HG02678 (cell line): ENCODE results near the gene CHD6.

Experiments used
- ATAC-seq: cut with Tn5 transposase; IDR thresholded peaks from one replicate; pipeline ENCODE4 v1.9.1; 2021; ENCODE audit warnings: mild to moderate bottlenecking, moderate library complexity; ENCODE audit not compliant: unreplicated experiment

CHD6 gene

DNA sequence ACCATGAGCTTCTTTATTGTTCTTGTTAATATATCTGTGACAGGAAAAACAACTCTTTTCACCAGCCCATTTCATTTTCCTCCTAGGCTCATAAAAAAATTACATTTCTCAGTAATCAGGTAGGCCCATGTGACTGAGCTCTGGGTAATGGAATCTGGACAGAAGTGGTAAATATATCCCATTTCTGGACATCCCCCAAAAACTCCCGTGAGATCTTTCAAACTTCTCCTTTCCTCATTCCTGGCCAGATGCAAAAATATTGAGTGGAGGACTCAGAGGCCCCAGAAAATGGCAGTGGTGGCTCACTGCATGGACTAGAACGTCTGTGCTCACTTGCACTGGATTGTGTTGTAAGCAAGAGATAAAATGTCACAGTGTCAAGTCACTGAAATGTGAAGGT is 3.8 kb upstream of the CHD6 start:
- no peak for ATAC-seq

DNA sequence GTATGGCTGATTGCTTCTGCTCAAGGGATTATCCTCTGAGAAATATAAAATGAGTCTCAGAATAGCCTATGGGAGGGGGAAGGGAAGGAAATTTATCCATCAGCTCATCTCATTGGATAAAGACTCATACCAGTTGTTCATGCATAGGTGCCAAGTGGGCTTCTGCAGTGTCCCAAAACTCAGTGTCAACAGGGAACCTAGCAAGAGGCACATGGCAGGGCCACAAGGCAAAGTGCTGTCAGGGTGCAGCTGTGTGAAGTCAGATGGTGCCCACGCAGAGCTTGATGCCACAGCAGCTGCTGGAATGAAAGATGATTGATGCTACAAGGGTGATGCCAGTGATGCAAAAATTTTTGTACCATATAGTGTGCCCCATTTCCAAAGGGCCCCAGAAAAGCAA is 3.2 kb upstream of the CHD6 start:
- no peak for ATAC-seq

DNA sequence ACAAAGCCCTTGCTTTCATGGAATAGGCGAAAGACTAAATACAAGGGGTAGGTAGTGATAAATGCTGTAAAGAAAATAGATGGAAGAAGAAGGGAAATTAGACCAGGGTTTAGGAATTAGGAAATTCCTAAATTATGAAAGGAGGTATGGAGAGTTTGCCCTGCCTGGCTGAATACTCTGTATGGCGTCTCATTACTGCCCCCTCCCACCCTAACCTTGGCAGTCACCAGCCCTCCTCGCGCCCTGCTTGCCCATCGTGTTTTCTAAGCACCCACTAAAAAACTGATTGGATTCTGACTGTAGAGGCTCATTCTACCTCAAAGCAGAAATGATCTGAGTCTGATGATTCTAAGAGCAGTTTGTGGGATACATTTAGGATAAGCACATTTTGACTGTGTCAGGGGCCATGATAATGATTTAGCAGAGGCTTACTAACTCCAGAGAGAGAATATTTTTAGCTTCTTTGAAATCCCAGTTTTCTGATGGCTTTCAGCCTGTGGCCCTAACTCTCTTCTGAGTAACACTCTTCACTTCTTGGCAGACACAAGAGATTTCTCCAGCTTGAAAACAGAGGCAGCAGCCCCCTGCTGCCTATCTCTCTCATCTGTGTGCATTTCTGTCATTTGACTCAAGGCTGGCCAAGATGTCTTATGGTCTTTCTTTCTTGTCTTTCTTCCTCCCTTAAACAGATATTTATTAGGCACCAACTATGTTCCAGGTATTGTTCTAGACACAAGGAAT is 1.4 kb upstream of the CHD6 start:
- ATAC-seq, result no peak

DNA sequence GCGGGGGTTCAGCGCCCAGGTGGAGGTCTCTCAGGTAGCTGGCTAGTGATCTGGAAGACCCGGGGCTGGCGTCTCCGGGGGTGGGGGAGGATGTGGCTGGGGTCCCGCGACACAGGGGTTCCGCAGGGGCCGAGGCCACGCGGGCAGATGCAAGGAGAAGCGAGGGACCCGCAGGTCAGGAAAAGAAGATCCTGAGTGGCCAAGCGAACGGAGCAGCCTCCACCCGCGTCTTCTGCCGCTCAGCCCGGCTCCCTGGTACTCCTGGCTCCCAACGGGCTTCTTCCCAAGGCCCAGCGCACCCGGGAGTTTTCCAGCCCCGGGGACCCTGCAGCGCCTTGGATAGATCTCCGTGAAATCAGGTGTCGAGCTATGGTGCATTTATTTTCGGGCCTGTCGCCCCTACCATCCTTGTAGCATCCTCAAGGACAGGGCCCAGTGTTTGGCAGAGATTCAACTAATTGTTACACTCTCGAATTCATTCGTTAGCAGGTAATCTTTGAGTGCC is 682 bp upstream of the CHD6 start:
- no peak for ATAC-seq

DNA sequence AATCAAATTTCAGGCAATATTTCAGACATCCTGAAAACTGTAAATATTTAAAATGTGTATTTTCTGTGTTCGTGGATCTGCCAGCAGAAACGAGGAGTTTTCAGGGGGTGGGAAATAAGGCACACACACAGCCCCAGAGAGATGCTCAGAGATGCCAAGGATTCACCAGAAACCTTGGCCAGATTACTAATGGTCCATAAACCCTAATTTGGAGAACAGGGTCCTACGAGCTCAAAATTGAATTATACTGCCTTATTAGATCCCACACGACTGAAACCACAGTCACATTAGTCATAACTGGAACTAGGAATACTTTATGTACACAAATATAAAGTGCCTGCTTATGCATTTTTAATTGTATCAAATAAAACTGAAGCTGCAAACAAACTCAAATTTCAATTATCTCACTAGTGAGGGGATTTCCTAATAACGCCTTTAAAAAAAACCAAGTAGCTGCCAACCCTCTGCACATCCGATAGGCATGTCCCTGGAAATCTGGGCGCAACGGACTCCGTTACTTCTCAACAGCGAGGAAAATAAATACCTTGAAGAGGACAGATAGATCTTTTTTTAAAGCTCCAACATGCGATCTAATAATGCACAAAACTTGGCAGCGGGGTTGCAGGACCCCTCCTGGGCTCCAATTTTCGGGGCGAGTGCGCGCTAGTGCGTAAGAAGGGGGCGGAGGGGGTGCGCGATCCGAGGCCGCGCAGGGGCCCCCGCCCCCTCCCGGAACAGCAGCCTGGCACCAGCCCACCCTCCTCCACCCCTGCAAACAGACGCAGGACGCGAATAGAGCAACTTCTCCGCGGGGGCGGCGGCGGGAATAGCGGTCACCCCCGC is 897 bp downstream of the CHD6 start:
- peak; percentile 17 for ATAC-seq

DNA sequence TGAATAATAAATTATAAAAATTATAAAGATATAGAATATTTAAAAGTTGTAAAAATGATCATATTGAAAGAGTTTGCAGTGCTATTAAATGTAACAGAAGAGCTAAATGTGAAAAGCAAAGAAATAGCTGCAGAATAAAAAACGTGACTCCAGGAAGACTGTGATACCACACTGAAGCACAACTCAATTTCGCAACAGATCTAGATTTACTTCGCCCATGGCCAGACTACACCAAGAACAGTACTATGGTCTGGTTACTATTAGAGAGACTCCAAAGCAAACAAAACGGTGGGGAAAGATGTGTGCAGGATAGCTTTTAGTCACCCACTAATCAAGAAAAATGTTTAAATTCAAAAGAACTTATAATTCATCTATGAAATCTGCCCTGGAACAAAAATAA is 1.9 kb downstream of the CHD6 start:
- ATAC-seq, result no peak

DNA sequence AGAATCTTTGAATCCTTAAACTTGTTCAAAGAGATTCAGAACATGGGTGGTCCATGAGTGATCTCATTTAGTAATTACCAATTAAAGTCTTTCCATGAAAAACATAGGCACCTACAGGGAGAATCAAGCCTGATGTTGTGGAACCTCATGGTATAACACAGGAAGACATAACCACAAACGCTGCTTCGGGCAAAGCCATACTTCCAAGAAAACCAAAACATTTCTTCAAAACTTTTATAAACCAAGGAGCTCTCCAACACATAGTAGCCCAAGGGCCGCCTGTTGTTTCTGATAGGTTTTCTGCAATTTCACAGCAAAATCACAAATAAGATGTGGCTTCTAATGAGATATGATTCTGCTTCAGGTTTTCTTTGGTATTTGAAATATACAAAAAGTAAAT is 2.5 kb downstream of the CHD6 start:
- no peak for ATAC-seq

DNA sequence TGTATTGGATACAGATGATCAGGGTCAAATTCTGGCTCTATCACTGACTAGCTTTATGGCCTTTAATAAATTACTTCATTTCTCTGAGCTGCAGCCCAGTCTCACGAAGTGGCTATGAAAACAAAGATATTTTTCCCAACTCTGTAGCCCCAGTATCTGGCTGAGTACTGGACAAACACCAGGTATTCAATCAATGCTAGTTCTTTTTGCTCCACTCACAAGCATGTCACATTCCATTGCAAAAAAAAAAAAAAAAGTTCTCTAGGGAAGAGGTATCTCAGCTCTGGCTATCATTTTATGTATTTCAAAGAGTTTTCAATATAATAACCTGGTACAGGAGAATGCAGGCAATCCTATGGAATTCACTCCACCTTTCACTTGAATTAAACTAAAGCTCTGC is 3.1 kb downstream of the CHD6 start:
- ATAC-seq, result no peak

DNA sequence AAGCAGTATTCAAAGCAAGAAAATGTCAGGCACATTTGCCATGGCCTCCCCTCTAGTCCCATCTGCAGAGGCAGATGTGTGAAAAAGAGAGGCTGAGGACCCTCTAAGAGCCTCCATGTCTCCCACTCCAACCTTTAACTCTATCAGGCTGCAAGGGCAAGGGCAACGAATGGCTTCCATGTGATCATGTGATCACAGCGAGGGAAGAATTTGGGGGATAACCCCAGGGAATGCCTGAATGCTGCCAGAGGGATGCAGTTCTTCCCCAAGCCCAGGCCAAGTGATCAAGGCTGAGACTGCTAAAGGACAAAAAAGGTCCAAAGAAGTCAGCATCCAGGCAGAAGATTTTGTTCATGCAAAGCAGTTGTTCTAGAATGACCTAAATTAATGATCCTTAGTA is 4.9 kb downstream of the CHD6 start:
- ATAC-seq, result no peak

DNA sequence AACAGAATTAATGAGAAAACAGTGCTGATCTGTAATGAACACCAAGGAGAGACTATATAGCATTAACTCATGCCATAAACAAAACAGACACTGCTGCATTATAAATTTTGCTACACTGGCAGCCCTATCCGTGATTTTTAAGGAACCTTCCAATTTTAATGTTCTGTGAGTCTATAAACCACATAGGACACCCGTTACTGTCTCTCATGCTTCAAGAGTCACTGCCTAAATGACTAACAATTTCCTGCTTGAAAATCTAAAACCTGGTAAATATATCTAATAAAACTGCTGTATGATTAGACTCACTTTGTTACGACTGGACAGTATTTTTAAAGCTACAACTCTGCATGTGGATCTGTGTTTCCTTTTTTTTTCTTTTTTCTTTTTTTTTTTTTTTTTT is 8.7 kb downstream of the CHD6 start:
- ATAC-seq, result no peak

DNA sequence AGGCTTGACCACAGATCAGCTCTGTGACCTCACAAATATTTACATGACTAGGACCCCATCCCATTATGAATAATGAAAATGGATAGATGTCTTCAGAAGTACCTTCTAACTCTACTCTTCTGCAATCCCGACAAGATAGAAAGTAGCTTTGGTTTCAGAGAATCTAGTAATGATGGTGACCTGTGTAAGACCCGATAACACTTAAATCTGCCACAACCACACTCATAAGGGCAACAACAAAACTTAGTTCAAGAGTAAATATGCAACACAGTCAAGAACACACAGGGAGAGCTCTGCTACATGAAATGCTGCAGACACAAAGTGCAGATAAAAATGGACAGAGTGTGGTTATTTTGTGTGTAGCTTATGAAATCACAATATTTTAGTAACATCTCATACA is 9.6 kb downstream of the CHD6 start:
- ATAC-seq, result no peak

DNA sequence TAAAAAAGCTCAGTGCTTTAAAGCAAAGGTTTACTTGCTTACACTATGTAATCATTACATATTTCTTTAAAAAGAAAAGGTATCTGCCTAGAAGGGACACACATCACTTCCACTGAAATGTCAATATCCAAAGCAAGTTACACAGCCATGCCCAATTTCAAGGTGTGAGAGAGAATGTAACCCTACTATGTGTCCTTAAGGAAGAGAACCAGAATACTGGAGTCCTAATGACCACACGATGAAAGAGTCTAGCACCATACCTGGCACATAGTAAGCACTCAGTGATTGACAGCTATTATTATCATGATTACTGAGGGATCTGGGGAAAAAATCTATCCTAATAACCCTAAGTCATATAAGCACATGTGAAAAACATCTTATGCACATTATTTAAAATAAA is 10.4 kb downstream of the CHD6 start:
- no peak for ATAC-seq

DNA sequence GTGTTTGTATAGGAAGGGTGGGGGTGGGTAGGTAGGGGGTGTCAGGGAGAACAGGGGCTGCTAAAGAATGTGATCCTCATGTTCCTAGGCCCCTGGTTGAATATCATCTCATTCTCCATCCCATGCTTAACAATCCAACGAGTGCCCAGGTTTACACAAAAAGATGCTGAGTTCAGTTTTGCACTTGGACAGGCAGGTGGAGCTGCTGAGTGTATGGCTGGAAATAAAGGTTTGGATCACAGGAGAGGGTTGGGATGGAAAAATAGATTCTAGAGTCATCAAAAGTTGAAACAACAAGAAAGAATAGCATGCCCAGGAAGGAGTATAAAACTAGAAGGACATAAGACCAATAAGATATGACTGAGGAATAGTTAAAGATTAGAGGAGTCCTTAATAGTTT is 14.2 kb downstream of the CHD6 start:
- ATAC-seq, result no peak

DNA sequence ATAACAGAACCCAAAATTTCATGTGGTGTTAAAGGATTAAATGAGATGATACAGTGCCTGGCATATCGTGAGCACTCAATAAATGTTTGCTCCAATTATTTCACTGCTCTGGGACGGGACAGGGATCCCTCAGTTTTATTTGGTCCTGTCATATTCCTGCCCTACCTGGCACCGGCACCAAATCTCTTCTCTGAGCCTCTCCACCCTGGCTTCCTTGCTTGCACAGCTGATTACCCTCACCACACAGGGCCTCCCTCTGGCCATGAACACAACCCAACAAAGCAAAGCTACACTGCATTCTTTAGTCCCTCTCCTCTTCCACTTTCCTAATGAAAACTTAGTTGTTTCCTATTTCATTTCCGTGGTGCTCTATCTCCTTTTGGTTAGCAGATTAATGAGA is 16.4 kb downstream of the CHD6 start:
- ATAC-seq, result no peak

DNA sequence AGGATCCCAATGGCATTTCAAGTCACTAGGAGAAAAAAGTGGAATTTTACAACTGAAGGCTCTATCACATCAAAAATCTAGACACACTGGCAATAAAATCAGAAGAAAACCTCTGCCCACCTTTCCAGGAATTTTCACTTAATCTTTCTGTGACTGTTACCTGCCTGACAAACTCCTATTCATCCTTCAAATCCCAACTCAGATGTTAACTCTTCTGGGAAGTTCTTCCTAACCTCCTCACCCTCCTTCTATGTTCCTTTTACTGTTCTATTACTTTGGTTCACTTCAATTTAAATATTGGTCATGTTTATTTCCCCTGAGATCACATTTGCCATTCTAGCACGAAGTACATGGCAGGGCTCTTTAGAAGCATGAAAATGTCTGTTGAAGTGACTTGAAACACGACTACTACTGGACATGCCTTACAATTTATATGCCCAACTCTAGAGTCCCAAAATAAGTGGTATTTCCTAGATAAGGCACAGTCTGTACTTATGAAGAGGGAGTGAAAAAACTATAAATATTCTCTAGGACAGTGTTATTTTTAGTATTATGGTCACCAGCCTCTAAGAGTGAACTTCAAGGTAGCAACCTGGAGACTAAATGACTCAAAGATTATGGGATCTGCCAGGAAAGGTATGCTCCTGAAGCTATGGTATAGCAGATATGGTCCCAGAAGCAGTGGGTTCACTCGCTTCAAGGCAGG is 17.1 kb downstream of the CHD6 start:
- ATAC-seq, result no peak

DNA sequence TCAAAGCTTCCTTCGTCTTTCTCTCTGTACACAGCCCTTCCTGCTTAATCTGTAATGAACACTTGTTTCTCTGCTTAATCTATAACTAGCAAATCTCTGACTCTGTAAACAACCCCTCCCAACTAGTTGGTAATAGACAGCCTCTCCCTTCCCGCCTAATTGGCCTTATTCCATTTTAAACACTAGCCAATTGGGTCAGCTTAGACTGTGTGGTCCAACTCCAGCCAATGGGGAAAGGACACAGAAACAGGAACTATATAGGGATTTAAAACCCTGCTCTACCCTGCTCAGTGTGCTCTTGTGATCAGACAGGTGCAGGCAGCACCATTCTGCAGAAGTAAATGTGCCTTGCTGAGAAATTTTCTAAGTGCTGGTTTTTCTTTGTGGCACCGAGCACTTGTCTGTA is 18.5 kb downstream of the CHD6 start:
- no peak for ATAC-seq

DNA sequence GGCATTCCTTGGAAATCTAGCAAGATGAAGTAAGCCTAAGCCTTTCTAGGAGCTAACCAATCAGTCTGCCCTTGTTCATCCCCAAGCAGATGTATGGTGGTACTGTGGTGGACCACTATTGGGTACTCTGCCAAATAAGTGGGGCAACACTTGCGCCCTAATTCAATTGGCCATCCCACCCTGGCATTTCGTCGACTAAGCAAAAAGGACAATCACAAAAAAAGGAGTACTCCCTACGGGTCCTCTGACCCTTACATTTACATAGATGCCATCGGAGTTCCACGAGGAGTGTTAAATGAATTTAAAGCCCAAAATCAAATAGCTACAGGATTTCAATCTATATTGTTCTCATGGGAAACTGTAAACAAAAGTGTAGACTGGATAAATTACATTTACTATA is 19.5 kb downstream of the CHD6 start:
- no peak for ATAC-seq

DNA sequence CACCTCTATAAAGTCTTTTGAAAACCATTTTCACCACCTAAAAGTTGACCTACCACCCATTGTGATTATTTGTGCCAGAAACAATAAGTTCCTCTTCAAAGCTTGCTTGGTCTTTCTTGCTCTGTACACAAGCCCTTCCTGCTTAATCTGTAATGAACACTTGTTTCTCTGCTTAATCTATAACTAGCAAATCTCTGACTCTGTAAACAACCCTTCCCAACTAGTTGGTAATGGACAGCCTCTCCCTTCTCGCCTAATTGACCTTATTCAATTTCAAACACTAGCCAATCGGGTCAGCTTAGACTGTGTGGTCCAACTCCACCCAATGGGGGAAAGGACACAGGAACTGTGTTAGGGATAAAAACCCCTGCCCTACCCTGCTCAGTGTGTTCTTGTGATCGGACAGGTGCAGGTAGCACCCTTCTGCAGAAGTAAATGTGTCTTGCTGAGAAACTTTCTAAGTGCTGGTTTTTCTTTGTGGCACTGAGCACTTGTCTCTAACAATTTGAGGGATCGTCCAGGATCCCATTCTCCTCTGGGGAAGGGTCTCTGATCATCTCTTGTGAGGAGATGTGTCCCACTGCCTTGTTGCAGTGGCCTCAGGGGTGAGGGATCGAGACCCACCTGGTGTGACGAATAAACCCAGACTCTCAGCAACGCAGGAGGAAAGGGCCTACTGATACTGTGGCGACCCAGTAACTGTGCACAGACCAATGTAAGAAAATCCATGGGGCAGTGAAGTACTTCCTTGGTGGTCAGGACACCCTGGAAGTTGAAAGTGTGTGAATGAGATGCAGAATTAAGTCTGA is 23.5 kb downstream of the CHD6 start:
- ATAC-seq, result no peak

DNA sequence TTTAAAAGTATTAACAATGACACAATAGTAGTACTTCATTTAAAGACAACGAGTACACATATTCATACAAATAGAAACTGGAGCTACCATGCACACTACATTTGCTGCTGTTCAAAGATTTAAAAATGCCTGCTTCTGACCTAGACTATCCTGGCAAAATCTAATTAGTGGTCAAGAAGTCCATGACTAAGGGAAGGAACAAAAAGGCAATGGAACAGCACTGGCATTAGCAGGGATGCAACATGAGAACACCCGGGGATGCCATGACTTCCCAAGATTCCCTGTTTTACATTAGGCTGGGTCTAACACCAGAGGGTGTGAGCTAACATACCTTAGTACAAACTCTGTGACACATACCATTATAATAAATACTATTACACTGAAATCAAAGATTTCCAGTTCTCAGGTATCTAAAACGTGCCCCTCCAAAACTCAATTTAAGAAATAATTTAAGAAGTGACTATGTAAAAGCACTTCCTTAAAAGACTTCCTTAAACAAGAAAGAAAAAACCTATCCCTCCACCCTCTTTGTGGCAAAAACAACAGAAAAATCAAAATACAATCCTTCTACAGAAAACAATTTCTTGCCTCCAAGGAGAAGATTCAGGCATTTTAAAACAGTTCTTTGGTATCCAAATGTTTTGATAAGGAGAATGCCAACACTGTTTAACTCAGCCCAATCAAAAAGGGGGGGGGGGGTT is 25.5 kb downstream of the CHD6 start:
- no peak for ATAC-seq

DNA sequence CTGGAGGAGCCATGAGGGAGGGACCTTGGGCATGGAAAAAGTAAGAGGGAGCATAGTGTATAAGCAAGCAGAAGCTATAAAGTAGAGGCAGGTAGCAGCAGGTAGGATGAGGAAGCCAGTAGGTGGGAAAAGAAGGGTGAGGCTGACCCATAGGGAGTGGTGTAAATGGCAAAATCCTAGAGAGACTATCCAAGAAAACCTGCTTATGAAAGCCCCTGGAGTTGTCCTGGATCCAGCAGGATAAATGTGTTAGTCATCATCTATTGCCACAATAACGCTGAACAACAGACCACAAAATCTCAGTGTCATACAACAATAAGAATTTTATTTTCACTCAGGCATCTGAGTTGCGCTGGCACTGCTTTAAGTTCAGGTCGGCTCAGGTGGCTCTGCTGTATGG is 30.2 kb downstream of the CHD6 start:
- no peak for ATAC-seq
